K562 (cell line): ENCODE results near the gene RBM18. TPM values are rescaled to one million over a fixed set of nuclear protein-coding genes. Genes with fewer than 3 reads are reported as not detected.
A peak's percentile ranks its signal among the peaks of the same experiment; 100 is the strongest.

ENCODE experiments used
- ADNP ChIP-seq: fragments of 200-800 bp; sonication (Bioruptor generic); IDR thresholded peaks from 2 replicates; pipeline ENCODE4 v1.6.1; 2016; ENCODE audit warnings: missing genetic modification characterization, missing compliant biosample characterization
- ARNT ChIP-seq, 2 experiments: fragments of 450-650 bp; IDR thresholded peaks; 2 replicates each; pipeline ENCODE4 v1.6.1; 2016; ENCODE audit warnings: mild to moderate bottlenecking in 1 of 2
- CREB1 ChIP-seq, 2 experiments: sonication (generic) in 1 of 2; formaldehyde crosslinking in 1 of 2; IDR thresholded peaks; 2 replicates each; pipeline versions ENCODE4 v1.6.1 to v1.8.0; 2012 to 2022; ENCODE audit warnings: inconsistent platforms in 1 of 2, mild to moderate bottlenecking in 1 of 2, missing genetic modification reagents in 1 of 2, moderate library complexity in 1 of 2
- CREM ChIP-seq: IDR thresholded peaks from 2 replicates; pipeline ENCODE4 v1.6.1; 2014; ENCODE audit warnings: antibody characterized with exemption, low read depth
- CXXC5 ChIP-seq: fragments of 250-450 bp; sonication (Bioruptor Pico); IDR thresholded peaks from 2 replicates; pipeline ENCODE4 v1.8.0; 2022; ENCODE audit warnings: inconsistent platforms, mild to moderate bottlenecking, moderate library complexity
- ETV1 ChIP-seq: fragments of 450-650 bp; conservative IDR thresholded peaks from 2 replicates; pipeline ENCODE4 v1.6.1; 2016; ENCODE audit warnings: missing genetic modification characterization, control low read depth, low read depth, missing compliant biosample characterization
- FOXK1 ChIP-seq: sonication (generic); formaldehyde crosslinking; IDR thresholded peaks from 2 replicates; pipeline ENCODE4 v1.8.0; 2022; ENCODE audit warnings: missing genetic modification reagents, mild to moderate bottlenecking, borderline replicate concordance
- HEY1 ChIP-seq: fragments of 250-450 bp; sonication (Bioruptor Pico); IDR thresholded peaks from 2 replicates; pipeline ENCODE4 v1.5.0; 2020; ENCODE audit warnings: mild to moderate bottlenecking, moderate library complexity, borderline replicate concordance
- LEF1 ChIP-seq: fragments of 450-650 bp; IDR thresholded peaks from 2 replicates; pipeline ENCODE4 v1.6.1; 2016; ENCODE audit warnings: mild to moderate bottlenecking
- MAZ ChIP-seq, 2 experiments: fragments of 450-650 bp in 1 of 2; sonication (generic) in 1 of 2; formaldehyde crosslinking; IDR thresholded peaks in 1 of 2; conservative IDR thresholded peaks in 1 of 2; 2 replicates each; pipeline versions ENCODE4 v1.4.0 to v1.5.0; 2020; ENCODE audit warnings: mild to moderate bottlenecking in 1 of 2, missing genetic modification reagents in 1 of 2
- MEIS2 ChIP-seq: fragments of 450-650 bp; IDR thresholded peaks from 2 replicates; pipeline ENCODE4 v1.6.1; 2014; ENCODE audit warnings: mild to moderate bottlenecking; ENCODE audit not compliant: partially characterized antibody
- MIER1 ChIP-seq: fragments of 450-650 bp; IDR thresholded peaks from 2 replicates; pipeline ENCODE4 v1.6.1; 2016; ENCODE audit warnings: antibody characterized with exemption, mild to moderate bottlenecking, low read depth
- MITF ChIP-seq: IDR thresholded peaks from 2 replicates; pipeline ENCODE4 v1.6.1; 2014; ENCODE audit warnings: antibody characterized with exemption
- RAD21 ChIP-seq, 2 experiments: fragments of 250-450 bp in 1 of 2; fragments of 450-650 bp in 1 of 2; sonication (Bioruptor Pico) in 1 of 2; formaldehyde crosslinking in 1 of 2; IDR thresholded peaks in 1 of 2; conservative IDR thresholded peaks in 1 of 2; 2 replicates each; pipeline versions ENCODE4 v1.4.0 to v1.8.0; 2020 to 2022; ENCODE audit warnings: mild to moderate bottlenecking in 2 of 2, moderate library complexity in 1 of 2
- RAD51 ChIP-seq: fragments of 450-650 bp; IDR thresholded peaks from 2 replicates; pipeline ENCODE4 v1.7.1; 2016; ENCODE audit warnings: low read depth, mild to moderate bottlenecking, borderline replicate concordance
- SAFB ChIP-seq: fragments of 200-400 bp; formaldehyde crosslinking; IDR thresholded peaks from 2 replicates; pipeline ENCODE4 v1.6.1; 2017; ENCODE audit warnings: low read depth, low read length, borderline replicate concordance
- STAT5A ChIP-seq: IDR thresholded peaks from 2 replicates; pipeline ENCODE4 v1.6.1; 2012; ENCODE audit warnings: low read length, inconsistent platforms, borderline replicate concordance
- TAF15 ChIP-seq: fragments of 200-400 bp; formaldehyde crosslinking; IDR thresholded peaks from 2 replicates; pipeline ENCODE4 v1.6.1; 2017; ENCODE audit warnings: mild to moderate bottlenecking, low read depth, low read length, moderate library complexity
- USF1 ChIP-seq: sonication (generic); formaldehyde crosslinking; IDR thresholded peaks from 2 replicates; pipeline ENCODE4 v1.9.0; 2022; ENCODE audit warnings: mild to moderate bottlenecking, missing genetic modification reagents
- ZC3H8 ChIP-seq: fragments of 450-650 bp; IDR thresholded peaks from 2 replicates; pipeline ENCODE4 v1.6.1; 2017
- ZNF175 ChIP-seq: fragments of 200-800 bp; sonication (Bioruptor generic); IDR thresholded peaks from 2 replicates; pipeline ENCODE4 v1.6.1; 2016; ENCODE audit warnings: low read depth, mild to moderate bottlenecking, missing genetic modification characterization, missing compliant biosample characterization
- polyA plus RNA-seq, 8 experiments: library from polyadenylated mRNA; depleted of rRNA in 4 of 8; stranded (reverse) in 5 of 8; unstranded in 3 of 8; fragments of >200 nt; fragmentation: Nextera tagmentation in 2 of 8; fragmentation: Illumina TruSeq in 1 of 8; extraction: Ambion mirVana in 2 of 8; extraction: Trizol in 1 of 8; gene quantifications; 2 replicates each; pipeline versions ENCODE4 v1.2.1 to v1.2.3, GENCODE V29; 2011 to 2014; ENCODE audit warnings: inconsistent platforms in 1 of 8, missing spikeins in 1 of 8
- total RNA-seq, 7 experiments: library from RNA; depleted of rRNA in 6 of 7; stranded (reverse); fragments of >200 nt in 6 of 7; fragmentation: Illumina TruSeq in 2 of 7; extraction: Trizol in 2 of 7; gene quantifications; 2 replicates each; pipeline versions ENCODE4 v1.2.1 to v1.2.3, GENCODE V29; 2011 to 2021; ENCODE audit warnings: low replicate concordance in 1 of 7
- TF ChIP-seq, protein P1 (sequence below): fragments of 450-650 bp; formaldehyde crosslinking; IDR thresholded peaks from 2 replicates; pipeline ENCODE4 v1.4.0; 2020; ENCODE audit warnings: mild to moderate bottlenecking
- TF ChIP-seq, protein P2 (sequence below): sonication (generic); IDR thresholded peaks from 2 replicates; pipeline ENCODE4 v1.6.1; 2016

Gene RBM18
- total and polyA plus RNA-seq, 9 of the 15 experiments (the other 6 are each of a cell fraction or from before 2014, with no cell fraction given), result 7.9 to 86.3 (median 34.0) TPM

GRCh38 chr9:122265149-122265915 is 692 bp upstream of the RBM18 start (continued):
- TF ChIP-seq MIER1, result no peak
- no peak for TF ChIP-seq STAT5A
- TF ChIP-seq RAD51, result peak; percentile 88
- no peak for TF ChIP-seq LEF1
- peak; percentile 34; the same call in 1 of the 2 replicates for TF ChIP-seq ZNF175 (CRISPR knock-in tag)
- no peak for TF ChIP-seq HEY1 (CRISPR knock-in tag)
- TF ChIP-seq FOXK1, result no peak
- peak; percentile 58; the same call in 1 of the 2 replicates for TF ChIP-seq MITF
- TF ChIP-seq ETV1 (tag), result peak; percentile 31; the same call in 1 of the 2 replicates
- TF ChIP-seq SAFB, result no peak
- peak; percentile 95 for TF ChIP-seq CREM
- TF ChIP-seq TAF15, result no peak
- 0 out of 4 replicates have a peak, but pooled peaks of 1 of the 2 experiments have one; percentile 15 for TF ChIP-seq RAD21 (CRISPR knock-in tag; conservative IDR thresholded peaks at IDR 0.05 in 1 of 2, IDR thresholded peaks at IDR 0.05 in 1 of 2)
- TF ChIP-seq ADNP (tag), result no peak
- TF ChIP-seq USF1 (CRISPR knock-in tag), result peak; percentile 77
- TF ChIP-seq, protein P1, sequence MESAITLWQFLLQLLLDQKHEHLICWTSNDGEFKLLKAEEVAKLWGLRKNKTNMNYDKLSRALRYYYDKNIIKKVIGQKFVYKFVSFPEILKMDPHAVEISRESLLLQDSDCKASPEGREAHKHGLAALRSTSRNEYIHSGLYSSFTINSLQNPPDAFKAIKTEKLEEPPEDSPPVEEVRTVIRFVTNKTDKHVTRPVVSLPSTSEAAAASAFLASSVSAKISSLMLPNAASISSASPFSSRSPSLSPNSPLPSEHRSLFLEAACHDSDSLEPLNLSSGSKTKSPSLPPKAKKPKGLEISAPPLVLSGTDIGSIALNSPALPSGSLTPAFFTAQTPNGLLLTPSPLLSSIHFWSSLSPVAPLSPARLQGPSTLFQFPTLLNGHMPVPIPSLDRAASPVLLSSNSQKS (CRISPR knock-in tag), result 0 out of 2 replicates have a peak, but pooled peaks have one; percentile 13
- no peak for TF ChIP-seq CXXC5 (CRISPR knock-in tag)
- TF ChIP-seq ZC3H8, result no peak
- peak in 1 of 2 experiments; percentile 58; a peak in 1 of 4 replicates for TF ChIP-seq ARNT (IDR thresholded peaks at IDR 0.05)
- TF ChIP-seq MEIS2, result peak; percentile 29
- TF ChIP-seq CREB1 (IDR thresholded peaks at IDR 0.05), result peak; percentile 53; the same call in 1 of the 2 replicates
- TF ChIP-seq CREB1 (CRISPR knock-in tag; IDR thresholded peaks at IDR 0.05), result no peak
- no peak for TF ChIP-seq MAZ (CRISPR knock-in tag; conservative IDR thresholded peaks at IDR 0.05 in 1 of 2, IDR thresholded peaks at IDR 0.05 in 1 of 2)
- TF ChIP-seq, protein P2, sequence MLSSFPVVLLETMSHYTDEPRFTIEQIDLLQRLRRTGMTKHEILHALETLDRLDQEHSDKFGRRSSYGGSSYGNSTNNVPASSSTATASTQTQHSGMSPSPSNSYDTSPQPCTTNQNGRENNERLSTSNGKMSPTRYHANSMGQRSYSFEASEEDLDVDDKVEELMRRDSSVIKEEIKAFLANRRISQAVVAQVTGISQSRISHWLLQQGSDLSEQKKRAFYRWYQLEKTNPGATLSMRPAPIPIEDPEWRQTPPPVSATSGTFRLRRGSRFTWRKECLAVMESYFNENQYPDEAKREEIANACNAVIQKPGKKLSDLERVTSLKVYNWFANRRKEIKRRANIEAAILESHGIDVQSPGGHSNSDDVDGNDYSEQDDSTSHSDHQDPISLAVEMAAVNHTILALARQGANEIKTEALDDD, result 0 out of 2 replicates have a peak, but pooled peaks have one; percentile 49
